ENCODE data around the gene TEK.

DNA sequence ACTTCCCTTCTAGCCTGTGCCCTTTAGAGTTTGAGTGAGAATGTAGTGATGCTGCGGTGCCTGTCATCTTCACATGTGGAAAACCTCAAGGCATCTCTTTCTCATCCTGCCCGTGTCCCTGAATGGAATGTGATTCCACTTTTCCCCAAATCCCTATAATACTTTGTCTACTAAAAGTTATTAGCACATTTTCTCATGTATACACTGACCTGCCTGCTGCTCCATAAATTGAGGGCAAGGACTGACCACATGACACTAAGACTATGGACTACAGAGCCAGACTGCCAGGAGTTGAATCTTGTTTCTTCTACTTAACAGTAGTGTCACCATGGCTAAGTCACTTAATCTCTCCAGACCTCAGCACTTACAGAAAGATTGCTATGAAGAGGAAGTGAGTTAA is 93.0 kb downstream of the TEK start:
- TF ChIP-seq EP300 (IDR thresholded peaks at IDR 0.05): no peak
- no peak for TF ChIP-seq POLR2A (IDR thresholded peaks at IDR 0.05)
- TF ChIP-seq, protein P1, sequence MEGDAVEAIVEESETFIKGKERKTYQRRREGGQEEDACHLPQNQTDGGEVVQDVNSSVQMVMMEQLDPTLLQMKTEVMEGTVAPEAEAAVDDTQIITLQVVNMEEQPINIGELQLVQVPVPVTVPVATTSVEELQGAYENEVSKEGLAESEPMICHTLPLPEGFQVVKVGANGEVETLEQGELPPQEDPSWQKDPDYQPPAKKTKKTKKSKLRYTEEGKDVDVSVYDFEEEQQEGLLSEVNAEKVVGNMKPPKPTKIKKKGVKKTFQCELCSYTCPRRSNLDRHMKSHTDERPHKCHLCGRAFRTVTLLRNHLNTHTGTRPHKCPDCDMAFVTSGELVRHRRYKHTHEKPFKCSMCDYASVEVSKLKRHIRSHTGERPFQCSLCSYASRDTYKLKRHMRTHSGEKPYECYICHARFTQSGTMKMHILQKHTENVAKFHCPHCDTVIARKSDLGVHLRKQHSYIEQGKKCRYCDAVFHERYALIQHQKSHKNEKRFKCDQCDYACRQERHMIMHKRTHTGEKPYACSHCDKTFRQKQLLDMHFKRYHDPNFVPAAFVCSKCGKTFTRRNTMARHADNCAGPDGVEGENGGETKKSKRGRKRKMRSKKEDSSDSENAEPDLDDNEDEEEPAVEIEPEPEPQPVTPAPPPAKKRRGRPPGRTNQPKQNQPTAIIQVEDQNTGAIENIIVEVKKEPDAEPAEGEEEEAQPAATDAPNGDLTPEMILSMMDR (IDR thresholded peaks at IDR 0.05): no peak
- no peak for TF ChIP-seq POLR2AphosphoS5 (IDR thresholded peaks at IDR 0.05)
